A673 (cell line): ENCODE data around the gene SAMSN1. TPM values are rescaled to one million over a fixed set of nuclear protein-coding genes. Genes with fewer than 3 reads are reported as not detected.

ENCODE experiments used
- BruUV-seq: library from RNA; stranded (reverse); fragments of 400-500 nt; replicated peaks from 2 replicates; lab custom pipeline; 2021; lab: Mats Ljungman, UMichigan
- CTCF ChIA-PET: fragments of 300-600 bp; sonication (Branson Sonifier 250); formaldehyde crosslinking; loops from one replicate; lab custom pipeline; 2022; ENCODE audit warnings: antibody characterized with exemption; lab: Charles Lee
- POLR2A ChIA-PET: fragments of 300-600 bp; sonication (Branson Sonifier 250); formaldehyde crosslinking; loops from one replicate; lab custom pipeline; 2022; ENCODE audit warnings: antibody characterized with exemption; ENCODE audit not compliant: low non-redundant PET; lab: Charles Lee
- DNase-seq: peaks from one replicate; pipeline ENCODE4 v3.0.0-alpha.2; 2015; ENCODE audit warnings: low spot score
- H3K27ac ChIP-seq: fragments of 200-600 bp; sonication (generic); 2 replicates; pipeline ENCODE4 v1.5.1; 2016; ENCODE audit warnings: mixed run types, low read depth, mild to moderate bottlenecking, mixed read lengths, antibody characterized with exemption, low read length; ENCODE audit not compliant: poor library complexity, severe bottlenecking
- H3K27me3 ChIP-seq: fragments of 200-600 bp; sonication (generic); replicated peaks from 2 replicates; pipeline ENCODE4 v1.6.1; 2017; ENCODE audit warnings: mixed run types, low read depth, mild to moderate bottlenecking, mixed read lengths, antibody characterized with exemption, low read length; ENCODE audit not compliant: insufficient read depth, poor library complexity
- H3K36me3 ChIP-seq: fragments of 200-600 bp; sonication (generic); 2 replicates; pipeline ENCODE4 v1.6.1; 2016; ENCODE audit warnings: mixed run types, mild to moderate bottlenecking, mixed read lengths, antibody characterized with exemption, low read length; ENCODE audit not compliant: insufficient read depth, poor library complexity, severe bottlenecking
- H3K4me1 ChIP-seq: fragments of 200-600 bp; sonication (generic); 2 replicates; pipeline ENCODE4 v1.6.1; 2017; ENCODE audit warnings: mixed run types, mild to moderate bottlenecking, mixed read lengths, antibody characterized with exemption, low read length; ENCODE audit not compliant: insufficient read depth, poor library complexity, severe bottlenecking
- H3K4me3 ChIP-seq: fragments of 200-600 bp; sonication (generic); 2 replicates; pipeline ENCODE4 v1.5.1; 2016; ENCODE audit warnings: low read depth, mixed run types, mild to moderate bottlenecking, mixed read lengths, low read length; ENCODE audit not compliant: poor library complexity, severe bottlenecking
- H3K9me3 ChIP-seq: fragments of 200-600 bp; sonication (generic); 2 replicates; pipeline ENCODE4 v1.6.1; 2016; ENCODE audit warnings: mixed run types, low read depth, mild to moderate bottlenecking, mixed read lengths, antibody characterized with exemption, low read length; ENCODE audit not compliant: poor library complexity, severe bottlenecking
- CTCF ChIP-seq: fragments of 300-800, 200-600 bp; sonication (generic); conservative IDR thresholded peaks from 2 replicates; pipeline ENCODE4 v1.5.1; 2017; ENCODE audit warnings: low read depth, mild to moderate bottlenecking, antibody characterized with exemption, low read length, moderate library complexity, mixed read lengths
- EZH2 ChIP-seq: fragments of 200-600 bp; sonication (generic); IDR thresholded peaks from 2 replicates; pipeline ENCODE4 v1.6.1; 2017; ENCODE audit warnings: borderline replicate concordance, low read depth, mild to moderate bottlenecking, mixed read lengths, antibody characterized with exemption, low read length; ENCODE audit not compliant: poor library complexity, severe bottlenecking
- intact Hi-C: fragments of 100-400 bp; cut with micrococcal nuclease; formaldehyde crosslinking; loops from one replicate; pipeline ENCODE4 v1.10.0; 2022; ENCODE audit not compliant: unreplicated experiment
- total RNA-seq: library from RNA; stranded (reverse); gene quantifications from 2 replicates; pipeline ENCODE4 v1.2.3, GENCODE V29; 2021

Gene SAMSN1
- total RNA-seq, 1 experiment from 2014 or later, result not detected

- intact Hi-C loops, result no loop called here
- no peak for DNase-seq
- BruUV-seq, result no TSS peak
These were observed 47.1 kb upstream of the SAMSN1 start for GRCh38 chr21:14593230-14593629.

GRCh38 chr21:14592296-14593000 lies 46.3 kb upstream of the SAMSN1 start:
- H3K36me3 ChIP-seq, result no peaks in the 10 kb centered on the region
- no peaks in the 10 kb centered on the region for H3K27me3 ChIP-seq
- ChIA-PET POLR2A (no interaction called here), CTCF (no interaction called here)
- no TSS peak for BruUV-seq
- H3K9me3 ChIP-seq, result no peaks in the 10 kb centered on the region
- TF ChIP-seq EZH2 (no peak), CTCF (no peak)
- no peak overlapping the region for H3K27ac ChIP-seq
- H3K4me1 ChIP-seq, result peaks cover 12% of the 10 kb centered on the region
- intact Hi-C loops, result no loop called here
- H3K4me3 ChIP-seq, result no peak overlapping the region
- DNase-seq, result no peak

More at GRCh38 chr21:14593230-14593629, 47.1 kb upstream of the SAMSN1 start:
- TF ChIP-seq CTCF, result no peak
- no peak for TF ChIP-seq EZH2
- CTCF ChIA-PET, result no interaction called here
- no peaks in the 10 kb centered on the region for H3K36me3 ChIP-seq
- H3K4me1 ChIP-seq, result peaks cover 12% of the 10 kb centered on the region
- no peaks in the 10 kb centered on the region for H3K9me3 ChIP-seq
- POLR2A ChIA-PET, result no interaction called here
- no peaks in the 10 kb centered on the region for H3K27me3 ChIP-seq
- no peak overlapping the region for H3K27ac ChIP-seq
- no peak overlapping the region for H3K4me3 ChIP-seq

- CTCF ChIA-PET, result no interaction called here
- intact Hi-C loops, result no loop called here
- TF ChIP-seq EZH2, result no peak
- TF ChIP-seq CTCF, result no peak
These were observed 45.8 kb upstream of the SAMSN1 start for GRCh38 chr21:14591882-14592281.

More at GRCh38 chr21:14591882-14592281, 45.8 kb upstream of the SAMSN1 start:
- Histone ChIP-seq H3K27me3 (no peaks in the 10 kb centered on the region), H3K9me3 (no peaks in the 10 kb centered on the region), H3K4me3 (no peak overlapping the region), H3K36me3 (no peaks in the 10 kb centered on the region), H3K27ac (no peak overlapping the region), H3K4me1 (peaks cover 12% of the 10 kb centered on the region)
- POLR2A ChIA-PET, result no interaction called here
- BruUV-seq, result no TSS peak
- no peak for DNase-seq
